ENCODE results near the gene EVA1C.

EVA1C gene

GRCh38 chr21:32413697-32414578, 1.4 kb downstream of the EVA1C start:
- Histone ChIP-seq H2BK12ac (ENCODE audit: low read length) (no peak overlapping the region), H4K8ac (ENCODE audit: low read depth, low read length) (no peak overlapping the region), H3K23ac (ENCODE audit: low read depth, low read length, poor library complexity) (no peak overlapping the region), H3K79me1 (ENCODE audit: low read depth, low read length) (no peaks in the 10 kb centered on the region), H3K36me3 (replicated peaks in 1 of 2; ENCODE audit: control insufficient read depth in 2 of 2, insufficient read depth in 2 of 2, low read length in 2 of 2) (no peaks in the 10 kb centered on the region), H3K9me3 (replicated peaks in 1 of 2; ENCODE audit: control insufficient read depth in 2 of 2, insufficient read depth in 1 of 2, low read depth in 1 of 2, low read length in 2 of 2) (no peaks in the 10 kb centered on the region), H4K91ac (ENCODE audit: low read depth, low read length, poor library complexity) (no peak overlapping the region), H3K4me2 (ENCODE audit: insufficient read depth, low read length, poor library complexity, severe bottlenecking) (no peak overlapping the region), H3K27me3 (ENCODE audit: control insufficient read depth in 3 of 3, insufficient read depth in 3 of 3, low read depth in 1 of 3, low read length in 3 of 3) (peaks cover 26 to 88% (median 48%) of the 10 kb centered on the region in 3 experiments), H3K18ac (ENCODE audit: low read length) (no peak overlapping the region), H3K27ac (replicated peaks; ENCODE audit: low read length) (no peak overlapping the region), H3K4me3 (ENCODE audit: low read length in 2 of 2) (no peak overlapping the region), H3K4me1 (ENCODE audit: control insufficient read depth in 2 of 2, insufficient read depth in 1 of 2, low read depth in 1 of 2, low read length in 2 of 2) (peaks cover 15 to 16% of the 10 kb centered on the region in 2 donors), H3K14ac (ENCODE audit: low read length) (no peak overlapping the region), H2AK5ac (ENCODE audit: low read depth, low read length) (no peak overlapping the region), H2BK120ac (ENCODE audit: low read depth, low read length) (no peak overlapping the region), H3K4ac (ENCODE audit: low read length) (no peak overlapping the region), H2BK15ac (ENCODE audit: low read length) (no peak overlapping the region), H3K9ac (ENCODE audit: low read depth, low read length, poor library complexity) (no peak overlapping the region), H2BK5ac (ENCODE audit: low read length) (no peak overlapping the region), H2AFZ (ENCODE audit: low read length) (no peak overlapping the region)
- no peak for DNase-seq (ENCODE audit: low spot score)
- no CpG with 5 or more reads among the region's 7 CpGs for WGBS, 2 donors (ENCODE audit: extremely low coverage in 2 of 2, insufficient read length in 2 of 2, insufficient replicate concordance in 1 of 2)

- no peak overlapping the region for H3K23ac ChIP-seq (ENCODE audit: low read depth, low read length, poor library complexity)
- H2BK12ac ChIP-seq (ENCODE audit: low read length) = no peak overlapping the region
- peaks cover 15 to 16% of the 10 kb centered on the region in 2 donors for H3K4me1 ChIP-seq (ENCODE audit: control insufficient read depth in 2 of 2, insufficient read depth in 1 of 2, low read depth in 1 of 2, low read length in 2 of 2)
- no peak for DNase-seq (ENCODE audit: low spot score)
- H2AK5ac ChIP-seq (ENCODE audit: low read depth, low read length) = no peak overlapping the region
- H3K14ac ChIP-seq (ENCODE audit: low read length) = no peak overlapping the region
- H3K4ac ChIP-seq (ENCODE audit: low read length) = no peak overlapping the region
- no peak overlapping the region for H2BK5ac ChIP-seq (ENCODE audit: low read length)
- no peak overlapping the region for H2BK120ac ChIP-seq (ENCODE audit: low read depth, low read length)
- H3K27ac ChIP-seq (replicated peaks; ENCODE audit: low read length) = no peak overlapping the region
- no peak overlapping the region for H4K8ac ChIP-seq (ENCODE audit: low read depth, low read length)
- H3K9ac ChIP-seq (ENCODE audit: low read depth, low read length, poor library complexity) = no peak overlapping the region
- H3K4me2 ChIP-seq (ENCODE audit: insufficient read depth, low read length, poor library complexity, severe bottlenecking) = no peak overlapping the region
- WGBS, 2 donors (ENCODE audit: extremely low coverage in 2 of 2, insufficient read length in 2 of 2, insufficient replicate concordance in 1 of 2) = no CpG with 5 or more reads among the region's 8 CpGs
- H3K18ac ChIP-seq (ENCODE audit: low read length) = no peak overlapping the region
- H3K4me3 ChIP-seq (ENCODE audit: low read length in 2 of 2) = no peak overlapping the region
- H3K79me1 ChIP-seq (ENCODE audit: low read depth, low read length) = no peaks in the 10 kb centered on the region
- H3K27me3 ChIP-seq (ENCODE audit: control insufficient read depth in 3 of 3, insufficient read depth in 3 of 3, low read depth in 1 of 3, low read length in 3 of 3) = peaks cover 26 to 80% (median 45%) of the 10 kb centered on the region in 3 experiments
- H4K91ac ChIP-seq (ENCODE audit: low read depth, low read length, poor library complexity) = no peak overlapping the region
- no peak overlapping the region for H2AFZ ChIP-seq (ENCODE audit: low read length)
- H3K36me3 ChIP-seq (replicated peaks in 1 of 2; ENCODE audit: control insufficient read depth in 2 of 2, insufficient read depth in 2 of 2, low read length in 2 of 2) = no peaks in the 10 kb centered on the region
- H3K9me3 ChIP-seq (replicated peaks in 1 of 2; ENCODE audit: control insufficient read depth in 2 of 2, insufficient read depth in 1 of 2, low read depth in 1 of 2, low read length in 2 of 2) = no peaks in the 10 kb centered on the region
- no peak overlapping the region for H2BK15ac ChIP-seq (ENCODE audit: low read length)
Measured at GRCh38 chr21:32414579-32415358, 2.3 kb downstream of the EVA1C start.

- no peaks in the 10 kb centered on the region for H3K79me1 ChIP-seq (ENCODE audit: low read depth, low read length)
- no peak overlapping the region for H2BK12ac ChIP-seq (ENCODE audit: low read length)
- H2BK120ac ChIP-seq (ENCODE audit: low read depth, low read length) = no peak overlapping the region
- H3K4me1 ChIP-seq (ENCODE audit: control insufficient read depth in 2 of 2, insufficient read depth in 1 of 2, low read depth in 1 of 2, low read length in 2 of 2) = peaks cover 15 to 16% of the 10 kb centered on the region in 2 donors
- H3K23ac ChIP-seq (ENCODE audit: low read depth, low read length, poor library complexity) = no peak overlapping the region
- H3K36me3 ChIP-seq (replicated peaks in 1 of 2; ENCODE audit: control insufficient read depth in 2 of 2, insufficient read depth in 2 of 2, low read length in 2 of 2) = no peaks in the 10 kb centered on the region
- H2BK15ac ChIP-seq (ENCODE audit: low read length) = no peak overlapping the region
- peaks cover 26 to 70% (median 39%) of the 10 kb centered on the region in 3 experiments for H3K27me3 ChIP-seq (ENCODE audit: control insufficient read depth in 3 of 3, insufficient read depth in 3 of 3, low read depth in 1 of 3, low read length in 3 of 3)
- no peak overlapping the region for H3K9ac ChIP-seq (ENCODE audit: low read depth, low read length, poor library complexity)
- no peak overlapping the region for H4K91ac ChIP-seq (ENCODE audit: low read depth, low read length, poor library complexity)
- H3K4me2 ChIP-seq (ENCODE audit: insufficient read depth, low read length, poor library complexity, severe bottlenecking) = no peak overlapping the region
- H2AK5ac ChIP-seq (ENCODE audit: low read depth, low read length) = no peak overlapping the region
- no peak overlapping the region for H3K27ac ChIP-seq (replicated peaks; ENCODE audit: low read length)
- H3K9me3 ChIP-seq (replicated peaks in 1 of 2; ENCODE audit: control insufficient read depth in 2 of 2, insufficient read depth in 1 of 2, low read depth in 1 of 2, low read length in 2 of 2) = no peaks in the 10 kb centered on the region
- no peak overlapping the region for H3K18ac ChIP-seq (ENCODE audit: low read length)
- H3K14ac ChIP-seq (ENCODE audit: low read length) = no peak overlapping the region
- no peak overlapping the region for H3K4ac ChIP-seq (ENCODE audit: low read length)
- no peak overlapping the region for H2BK5ac ChIP-seq (ENCODE audit: low read length)
- no peak for DNase-seq (ENCODE audit: low spot score)
- H3K4me3 ChIP-seq (ENCODE audit: low read length in 2 of 2) = no peak overlapping the region
- WGBS, 2 donors (ENCODE audit: extremely low coverage in 2 of 2, insufficient read length in 2 of 2, insufficient replicate concordance in 1 of 2) = no CpG with 5 or more reads among the region's 11 CpGs
- H2AFZ ChIP-seq (ENCODE audit: low read length) = no peak overlapping the region
- H4K8ac ChIP-seq (ENCODE audit: low read depth, low read length) = no peak overlapping the region
Measured at GRCh38 chr21:32415451-32416398, 3.2 kb downstream of the EVA1C start.
